HG03159 (cell line): ENCODE measurements around the gene KRTAP10-1.

Experiments
- ATAC-seq: cut with Tn5 transposase; IDR thresholded peaks from one replicate; pipeline ENCODE4 v1.9.1; 2021; ENCODE audit warnings: mild to moderate bottlenecking, moderate library complexity; ENCODE audit not compliant: unreplicated experiment

The KRTAP10-1 gene

DNA sequence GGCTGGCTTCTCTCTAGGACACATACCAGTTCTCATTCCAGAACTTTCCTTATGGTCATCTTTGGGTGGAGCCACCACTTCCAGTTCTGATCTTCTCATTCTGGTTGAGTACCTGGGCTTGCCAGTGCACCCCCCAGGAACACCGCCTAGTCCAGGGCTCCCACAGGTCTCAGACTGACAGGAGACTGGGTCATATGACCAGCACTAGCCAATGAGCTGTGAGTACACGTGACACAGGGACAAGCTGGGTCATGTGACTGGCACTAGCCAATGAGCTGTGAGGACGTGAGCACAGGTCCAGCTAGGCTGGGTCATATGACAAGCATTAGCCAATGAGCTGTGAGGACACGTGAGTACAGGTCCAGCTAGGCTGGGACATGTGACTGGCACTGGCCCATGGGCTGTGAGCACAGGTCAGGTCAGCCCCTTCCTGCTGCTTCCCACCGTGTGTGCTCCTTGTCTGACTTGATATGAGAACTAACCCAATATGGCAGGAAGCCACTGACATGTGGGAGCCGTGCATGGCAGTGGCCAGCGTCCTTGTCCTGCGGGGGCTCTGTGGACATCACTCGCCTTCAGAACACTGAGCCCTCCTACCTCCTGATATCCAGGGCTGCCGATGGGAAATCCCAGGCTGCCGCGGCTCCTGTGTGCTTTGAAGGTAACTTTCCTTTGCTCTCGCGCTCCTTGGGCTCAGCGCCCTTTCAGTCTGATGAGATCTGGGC is 22.7 kb downstream of the KRTAP10-1 start:
- ATAC-seq, result no peak

DNA sequence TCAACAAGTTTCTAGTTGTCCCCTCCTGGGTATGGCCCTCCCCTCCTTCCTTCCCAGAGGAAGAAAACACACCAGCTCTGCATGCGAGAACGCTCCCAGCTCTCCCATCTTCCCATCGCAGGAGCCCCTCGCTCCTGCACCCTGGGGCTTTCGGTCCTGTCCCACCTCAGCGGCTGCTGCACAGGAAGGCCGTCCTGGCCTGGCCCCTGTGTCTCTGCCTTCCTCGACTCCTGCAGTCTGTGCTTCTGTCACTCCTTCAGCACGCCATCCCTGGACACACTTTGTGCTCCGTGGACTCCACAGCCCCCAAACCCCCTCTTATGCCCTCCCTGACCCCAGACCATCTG is 23.2 kb downstream of the KRTAP10-1 start:
- no peak for ATAC-seq

DNA sequence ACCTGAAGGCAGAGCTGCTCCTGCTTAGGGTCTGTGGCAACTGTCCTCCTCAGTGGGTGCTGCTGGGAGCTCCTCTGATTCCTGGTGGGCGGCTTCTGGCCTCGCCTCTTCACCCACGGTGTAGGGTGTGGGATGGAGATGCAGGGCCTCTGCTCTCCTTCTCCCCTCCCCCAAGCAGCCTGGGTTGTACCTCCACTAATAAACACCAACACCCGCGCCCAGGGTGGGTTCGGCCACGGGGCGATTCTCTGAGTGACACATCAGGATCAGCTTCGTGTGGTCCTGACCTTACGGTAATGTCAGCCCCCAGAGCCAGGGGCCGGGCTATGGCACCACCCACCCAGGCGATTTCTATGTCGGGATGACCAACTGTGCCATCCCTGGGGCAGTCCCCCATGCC is 23.7 kb downstream of the KRTAP10-1 start:
- no peak for ATAC-seq

DNA sequence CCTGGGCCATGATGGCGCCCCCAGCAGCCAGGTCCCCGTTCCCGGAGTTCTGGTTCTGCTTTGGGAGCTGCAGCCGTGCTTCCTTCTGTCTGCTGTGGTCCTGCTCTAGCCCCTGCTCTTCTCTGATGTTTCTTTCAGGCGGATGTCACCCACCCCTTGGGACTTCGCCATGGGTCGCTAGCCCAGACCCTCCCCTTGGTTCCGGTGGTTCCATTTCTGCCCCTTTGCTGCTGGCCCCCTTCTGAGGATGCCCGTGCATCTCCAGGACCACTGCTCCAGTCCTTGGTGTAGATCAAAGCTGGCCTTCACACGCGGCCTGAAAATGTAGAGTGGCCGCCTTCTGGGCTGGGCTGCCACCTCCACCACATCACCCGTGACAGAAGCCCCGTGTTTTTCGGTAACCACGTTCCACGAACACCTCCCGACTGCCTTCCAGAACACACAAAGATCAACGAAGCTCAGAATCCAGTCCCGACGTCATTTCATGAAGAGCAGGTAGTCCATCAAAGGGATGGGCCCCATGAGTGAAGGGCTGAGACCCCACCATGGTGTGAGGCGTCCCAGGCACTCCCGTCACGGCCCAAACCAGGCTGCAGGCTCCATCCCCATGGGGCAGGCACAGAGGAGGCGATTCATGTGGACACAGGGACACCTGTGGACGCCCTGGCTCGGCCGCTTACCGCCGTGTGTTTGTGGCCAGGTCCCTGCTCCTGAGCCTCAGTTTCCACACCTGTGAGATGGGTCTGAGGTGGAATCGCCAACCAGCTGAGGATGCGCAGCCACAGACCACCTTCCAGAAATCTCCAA is 24.4 kb downstream of the KRTAP10-1 start:
- ATAC-seq, result no peak

DNA sequence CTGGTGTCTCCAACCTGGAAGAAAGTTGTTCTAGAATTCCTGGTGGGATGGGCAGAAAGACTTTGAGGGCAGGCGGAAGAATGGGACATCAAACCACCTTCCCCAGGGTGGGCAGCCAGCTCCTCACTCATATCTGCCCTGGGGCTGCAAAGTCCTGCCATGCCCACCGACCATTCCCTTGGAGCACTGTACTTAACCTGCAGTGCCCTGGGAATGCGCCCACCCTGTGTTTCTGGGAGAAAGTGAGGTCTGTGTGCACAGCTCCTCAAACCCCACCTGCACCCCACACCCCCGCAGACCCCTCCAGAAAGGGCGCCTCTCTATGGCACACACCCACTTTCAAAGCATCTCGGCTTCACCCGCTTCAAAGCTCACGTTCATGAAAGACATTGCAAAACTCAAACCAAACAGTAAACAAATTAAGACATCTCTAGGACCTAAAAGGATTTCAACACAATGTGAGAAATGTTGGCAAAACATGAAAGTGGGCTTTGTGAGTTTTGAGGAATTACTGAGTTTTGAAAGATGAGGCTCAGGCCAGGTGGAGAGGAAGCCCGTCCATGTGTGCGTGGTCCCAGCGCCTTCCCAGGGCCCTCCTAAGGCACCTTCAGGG is 25.1 kb downstream of the KRTAP10-1 start:
- no peak for ATAC-seq

DNA sequence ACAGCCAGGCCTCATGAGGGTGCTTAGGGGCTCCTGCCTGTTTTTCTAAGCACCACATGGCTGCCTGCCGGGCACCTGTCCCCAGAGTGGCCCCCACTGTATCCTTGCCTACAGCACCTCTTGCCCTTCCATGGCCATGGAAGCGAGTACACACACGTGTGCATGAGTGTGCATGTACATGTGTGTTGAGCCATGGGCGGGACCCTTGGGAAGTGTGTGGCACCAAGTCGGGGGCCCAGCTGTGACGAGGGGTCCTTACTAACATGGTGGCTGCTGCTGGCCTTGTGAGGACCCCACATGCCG is 25.8 kb downstream of the KRTAP10-1 start:
- no peak for ATAC-seq

DNA sequence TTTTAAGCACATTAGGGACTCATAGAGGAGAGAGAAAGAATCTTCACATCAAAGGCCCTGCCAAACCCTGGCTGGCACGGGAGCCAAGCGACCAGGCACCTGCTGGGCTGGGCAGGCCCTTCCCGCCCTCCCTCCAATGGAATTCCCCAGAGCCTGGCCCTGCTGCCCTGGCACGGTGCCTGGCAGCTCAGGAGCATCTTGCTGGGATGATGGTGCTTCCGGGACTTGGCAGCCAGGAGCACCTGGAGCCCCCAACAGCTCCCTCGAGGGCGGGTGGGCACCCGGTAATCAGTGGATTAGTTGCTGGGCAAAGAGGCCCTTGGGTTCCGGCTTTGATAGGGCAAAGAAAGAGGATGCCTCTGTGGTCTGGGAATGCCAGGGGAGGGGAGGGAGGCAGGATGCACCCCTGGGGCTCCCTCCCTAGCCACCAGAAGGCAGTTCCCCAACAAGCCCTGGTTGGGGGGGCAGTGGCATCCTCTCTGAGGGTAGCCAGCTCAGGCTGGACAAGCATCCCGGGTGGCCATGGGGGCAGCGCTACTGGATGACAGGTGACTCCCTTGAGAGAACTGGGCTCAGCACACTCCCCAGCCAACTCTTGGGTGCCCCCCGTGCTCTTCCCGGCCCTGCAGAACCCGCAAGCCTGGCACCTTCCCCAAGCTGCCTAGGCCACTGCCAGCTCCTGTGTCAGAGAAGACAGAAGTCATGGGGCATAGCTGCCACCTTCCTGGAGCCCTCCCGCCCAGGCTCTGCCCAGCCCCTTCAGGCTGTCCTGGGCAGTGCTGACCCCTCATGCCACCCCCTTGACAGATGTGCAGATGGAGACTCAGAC is 26.4 kb downstream of the KRTAP10-1 start:
- no peak for ATAC-seq

DNA sequence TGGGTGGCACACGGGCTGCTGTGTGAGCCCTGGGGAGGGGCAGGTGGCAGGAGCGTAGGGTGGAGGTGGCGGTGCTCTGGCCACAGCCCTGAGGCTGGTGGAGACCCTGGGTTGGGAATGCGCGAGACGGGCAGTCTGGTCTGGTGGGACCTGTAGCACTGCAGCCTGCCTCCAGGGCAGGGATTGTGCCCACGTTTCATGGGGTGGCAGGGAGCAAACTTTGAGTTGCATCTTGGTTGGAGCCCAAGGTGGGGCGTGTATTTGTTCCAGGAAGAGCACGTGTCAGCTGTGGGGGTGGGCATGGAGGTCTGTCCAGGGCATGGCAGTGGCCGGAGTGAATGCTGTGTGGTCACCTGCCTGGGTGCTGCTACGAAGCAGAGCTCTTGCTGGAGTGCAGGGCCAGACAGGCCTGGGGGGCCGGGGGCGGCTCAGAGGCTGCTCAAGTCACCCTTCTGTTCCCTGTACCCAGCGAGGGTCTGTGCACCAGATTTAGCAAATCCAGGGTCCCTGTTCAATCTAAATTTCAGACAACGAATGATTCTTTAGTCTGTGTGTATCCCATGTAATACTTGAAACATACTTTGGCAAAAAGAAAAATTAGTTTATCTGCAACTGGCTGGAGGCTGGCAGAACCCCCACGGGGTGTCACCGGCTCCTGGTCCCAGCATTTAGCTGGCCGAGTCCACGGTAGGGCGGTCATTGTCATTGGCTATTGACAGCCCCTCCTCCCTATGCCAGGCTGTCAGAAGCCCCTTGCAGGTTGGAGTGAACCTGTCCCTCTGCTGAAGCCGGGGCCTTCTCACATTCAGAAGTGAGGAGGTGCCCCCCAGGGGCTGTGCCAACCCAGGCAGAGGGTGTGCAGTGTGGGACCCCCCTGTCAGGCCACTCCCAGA is 27.3 kb downstream of the KRTAP10-1 start:
- ATAC-seq, result no peak

DNA sequence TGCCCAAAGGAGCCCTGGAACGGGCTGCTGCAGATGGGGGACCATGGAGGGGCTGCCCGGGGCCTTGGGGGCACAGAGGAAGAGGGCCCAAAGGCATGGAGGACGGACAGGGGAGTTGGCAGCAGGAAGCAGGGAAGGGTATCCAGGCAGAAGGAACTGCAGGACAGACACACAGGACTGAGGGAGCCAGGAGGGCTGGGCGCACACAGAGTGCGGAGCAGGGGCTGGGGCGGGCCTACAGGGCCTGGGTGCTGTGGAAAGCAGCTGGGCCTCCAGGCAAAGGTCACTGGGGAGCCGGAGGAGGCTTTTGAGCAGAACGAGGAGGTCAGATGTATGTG is 28.1 kb downstream of the KRTAP10-1 start:
- ATAC-seq, result no peak

DNA sequence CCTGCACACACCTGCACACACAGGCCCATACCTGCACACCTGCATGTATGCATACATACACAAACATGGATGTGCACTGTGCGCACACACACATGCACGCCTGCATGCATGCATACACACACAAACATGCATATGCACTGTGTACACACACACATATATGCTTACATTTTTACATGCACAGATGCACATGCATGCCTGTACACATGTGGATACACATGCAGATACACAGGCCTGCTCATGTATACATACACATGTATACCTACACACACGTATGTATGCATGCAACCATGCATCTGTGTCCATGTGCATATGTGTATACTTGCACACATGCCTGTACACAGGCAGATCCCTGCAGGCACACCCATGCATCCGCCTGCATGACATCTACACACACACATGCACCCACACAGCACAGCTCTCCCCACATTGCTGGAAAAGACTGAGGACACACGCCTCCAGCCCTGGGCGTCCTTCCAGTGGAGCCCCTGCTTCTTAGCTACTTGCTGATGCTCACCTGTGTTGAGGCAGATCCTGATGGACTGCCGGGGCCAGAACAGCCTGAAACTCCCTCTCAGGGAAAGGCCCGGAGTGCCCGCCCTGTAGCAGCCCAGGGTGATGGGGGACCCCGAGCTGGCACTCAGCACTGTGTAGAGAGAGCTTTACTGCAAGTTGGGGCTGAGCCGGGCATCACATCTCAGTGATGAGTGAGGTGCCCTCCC is 28.6 kb downstream of the KRTAP10-1 start:
- no peak for ATAC-seq

DNA sequence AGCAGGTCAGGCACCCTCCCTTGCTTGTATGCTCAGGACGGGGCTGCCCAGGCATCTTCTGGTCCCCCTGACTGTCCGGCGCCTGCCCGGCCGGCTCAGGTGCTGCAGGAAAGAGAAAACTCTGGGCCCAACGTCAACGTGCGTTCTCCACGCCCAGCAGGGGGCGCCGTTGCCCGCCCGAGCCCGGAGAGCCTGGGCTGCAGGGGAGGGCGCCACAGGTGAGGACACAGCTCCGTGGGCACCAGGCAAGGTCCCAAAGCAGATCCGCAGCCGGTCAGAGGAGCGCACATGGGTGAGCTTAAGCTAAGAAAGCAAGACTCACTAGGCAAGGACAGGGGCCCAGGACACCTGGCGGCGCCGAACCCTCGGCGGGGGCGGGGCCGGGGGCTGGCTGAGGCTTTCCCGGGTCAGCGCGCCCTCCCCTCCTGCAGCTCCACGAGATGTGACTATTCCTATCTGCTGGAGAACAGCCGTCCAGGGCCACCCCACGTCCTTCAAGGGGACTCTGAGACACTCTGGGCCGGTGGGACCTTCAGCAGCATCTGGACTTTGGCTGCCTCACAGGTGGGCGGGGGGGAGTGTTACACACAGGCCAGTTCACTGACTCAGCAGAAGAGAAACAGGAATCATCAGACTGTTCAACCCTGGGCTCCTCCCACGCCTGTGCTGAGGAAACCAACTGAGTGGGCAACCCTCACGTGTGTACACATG is 29.3 kb downstream of the KRTAP10-1 start:
- no peak for ATAC-seq

DNA sequence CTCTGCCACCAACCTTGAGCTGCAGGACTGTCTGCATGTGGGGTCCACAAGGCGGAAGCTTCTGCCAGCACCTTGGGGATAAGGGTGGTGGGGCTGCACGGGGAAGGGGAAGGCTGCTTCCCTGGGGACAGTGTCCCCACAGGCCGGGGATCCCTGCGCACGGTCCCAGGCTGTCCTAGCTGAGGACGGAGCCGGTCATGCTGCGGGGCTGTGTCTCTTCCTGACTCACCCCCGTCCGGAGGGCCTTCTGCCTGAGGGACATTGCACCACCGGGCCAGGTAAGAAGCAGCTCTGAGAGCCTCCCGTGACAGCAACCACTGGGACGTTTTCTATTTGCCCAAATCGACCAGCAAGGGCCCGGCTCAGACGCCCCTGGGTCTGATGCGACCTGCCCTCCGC is 29.9 kb downstream of the KRTAP10-1 start:
- no peak for ATAC-seq

DNA sequence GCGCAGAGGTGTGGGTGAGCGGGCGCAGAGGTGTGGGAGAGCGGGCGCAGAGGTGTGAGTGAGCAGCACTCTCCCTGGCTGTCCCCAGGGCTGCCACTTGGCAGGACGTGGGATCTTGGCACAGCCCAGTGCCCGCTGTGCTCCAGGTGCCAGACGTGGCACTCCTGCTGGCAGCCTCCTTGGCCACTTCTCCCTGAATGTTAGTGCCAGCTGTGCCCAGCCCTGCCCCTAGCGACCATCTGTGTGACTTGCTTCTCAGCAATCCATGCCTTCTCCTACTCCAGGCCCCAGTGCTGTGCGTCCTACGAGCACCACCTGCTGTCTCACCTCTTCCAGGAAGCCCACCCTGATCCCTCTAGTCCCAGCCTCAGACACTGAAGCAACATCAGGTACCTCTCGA is 30.5 kb downstream of the KRTAP10-1 start:
- ATAC-seq, result no peak

DNA sequence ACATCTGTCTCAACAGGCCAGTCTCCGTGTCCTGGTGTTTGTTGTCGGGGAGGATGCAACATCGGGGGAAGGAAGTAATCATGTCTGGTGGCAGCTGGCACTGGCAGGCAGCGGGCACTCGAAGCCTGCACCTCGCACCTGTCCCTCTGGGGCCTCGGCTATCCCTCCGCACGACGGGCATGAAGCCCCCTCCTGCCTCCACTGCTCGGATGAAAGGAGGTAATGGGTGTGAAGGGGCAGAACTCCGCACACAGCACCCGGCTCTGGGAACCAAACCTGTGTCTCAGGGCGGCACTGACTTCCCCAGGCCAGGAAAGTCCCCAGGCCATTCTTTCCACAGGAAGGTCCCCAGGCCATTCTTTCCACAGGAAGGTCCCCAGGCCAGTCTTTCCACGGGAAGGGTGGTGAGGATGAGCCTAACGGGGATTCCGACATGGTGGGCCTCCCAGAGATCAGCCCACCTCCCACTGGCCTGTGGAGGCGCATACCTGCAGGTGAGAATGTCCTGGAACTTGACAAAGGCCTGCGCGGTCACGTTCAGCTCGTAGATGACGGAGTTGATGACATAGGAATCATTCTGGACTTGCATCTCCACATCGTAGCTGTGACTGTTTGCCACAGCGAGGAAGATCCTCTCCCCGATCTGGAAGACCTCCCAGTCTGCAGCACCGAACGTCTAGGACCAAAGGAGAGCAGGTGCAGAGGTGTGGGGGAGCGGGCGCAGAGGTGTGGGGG is 31.1 kb downstream of the KRTAP10-1 start:
- no peak for ATAC-seq

DNA sequence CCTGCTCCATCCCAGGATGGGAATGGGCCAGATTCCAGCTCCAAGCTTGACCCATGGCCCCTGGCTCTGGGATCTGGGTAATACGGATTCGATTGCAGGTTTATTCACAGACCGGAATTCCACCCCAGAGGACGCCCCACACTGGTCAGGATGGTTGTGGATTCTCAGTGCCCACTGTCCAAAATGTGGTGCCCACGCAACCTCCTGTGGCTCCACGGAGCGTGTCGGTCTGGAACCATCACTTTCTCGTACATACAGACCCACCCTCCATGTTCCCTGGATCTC is 31.6 kb downstream of the KRTAP10-1 start:
- no peak for ATAC-seq

DNA sequence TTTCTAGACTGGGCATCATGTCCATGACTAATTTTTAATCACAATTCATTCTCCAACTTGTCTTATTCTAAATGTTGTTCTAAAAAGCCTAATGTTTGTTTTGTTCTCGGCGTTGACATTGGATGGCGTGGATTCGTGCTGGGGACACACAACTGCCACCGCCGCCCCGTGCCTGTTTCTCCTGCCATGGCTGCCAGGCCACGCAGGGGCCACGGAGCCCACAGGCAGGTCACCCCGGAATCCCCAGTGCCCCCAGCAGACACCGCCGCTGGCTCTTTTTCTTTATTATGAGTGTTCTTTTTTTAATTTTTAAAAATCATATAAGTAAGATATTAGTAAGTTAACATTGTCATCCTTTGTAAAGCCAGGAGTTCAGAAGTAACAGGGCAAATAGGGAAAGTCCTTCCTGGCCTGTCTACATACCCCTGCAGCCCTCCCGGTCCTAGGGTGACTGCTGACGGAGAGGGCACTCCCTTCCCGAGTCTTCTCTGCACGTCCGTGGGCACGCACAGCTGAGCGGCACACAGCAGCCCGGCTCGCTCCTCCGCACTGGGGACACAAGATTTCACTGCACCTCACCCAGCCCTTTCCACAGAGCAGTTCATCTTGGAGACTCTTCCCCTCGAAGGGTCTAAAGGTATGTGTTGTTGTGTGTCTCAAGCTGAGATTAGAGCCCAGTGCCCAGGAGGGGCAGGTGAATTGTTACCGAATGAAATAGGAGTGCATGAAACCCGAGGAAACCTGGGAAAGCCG is 32.1 kb downstream of the KRTAP10-1 start:
- ATAC-seq, result no peak

DNA sequence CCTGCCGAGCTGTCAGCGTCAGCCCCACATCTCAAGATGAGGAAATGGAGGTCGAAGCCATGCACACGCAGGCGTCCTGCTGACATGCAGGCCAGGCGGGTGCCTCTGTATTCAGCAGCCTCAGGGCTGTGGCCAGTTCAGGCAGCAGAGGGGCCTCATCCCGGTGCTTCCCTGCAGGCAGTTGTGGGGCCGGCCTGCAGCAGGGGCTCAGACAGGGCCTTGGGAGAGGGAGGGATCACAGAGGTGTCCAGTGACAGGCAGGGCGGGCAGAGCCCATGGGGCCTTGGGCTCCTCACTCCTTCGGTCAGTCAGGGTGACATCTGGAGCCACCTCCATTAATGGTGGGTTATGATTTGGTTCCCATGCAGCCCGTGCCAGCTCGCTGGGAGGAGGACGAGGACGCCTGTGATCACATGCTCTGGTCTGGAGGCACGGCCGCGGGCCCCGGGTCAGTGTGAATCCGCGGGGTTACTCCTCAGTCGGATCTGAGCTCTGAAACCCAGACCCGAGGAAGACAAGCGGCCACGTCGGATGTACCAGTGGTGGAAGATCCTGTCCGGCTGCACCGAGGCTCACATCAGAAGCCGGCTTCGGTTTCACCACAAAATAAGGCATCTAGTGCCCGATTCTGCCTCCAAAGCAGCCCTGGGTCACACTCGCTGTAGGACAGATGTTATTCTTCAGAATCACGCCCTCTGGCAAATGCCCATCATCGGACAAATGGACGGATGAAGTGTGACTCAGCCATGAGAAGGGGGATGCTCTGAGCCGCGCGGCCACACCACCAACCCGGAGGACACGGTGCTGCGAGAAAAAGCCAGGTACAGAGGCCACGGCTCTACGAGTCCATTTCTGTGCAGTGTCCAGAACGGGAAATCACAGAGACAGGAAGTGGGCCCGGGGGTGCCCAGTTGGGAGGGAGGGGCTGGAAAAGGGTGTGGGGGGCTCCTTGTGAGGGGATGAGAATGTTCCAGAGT is 33.4 kb downstream of the KRTAP10-1 start:
- no peak for ATAC-seq
